Stimulated activated naive CD8-positive, alpha-beta T cell treated with anti-CD3 and anti-CD28 coated beads, Interleukin-15, Interleukin-2, amounts not matched to agents 100 ng/mL and 50 ng/mL, for 24 hours (primary cell): ENCODE data around the gene MZB1.

Experiments
- H3K27ac Mint-ChIP-seq: one replicate; pipeline ENCODE4 v1.8.0; 2021; ENCODE audit warnings: mild to moderate bottlenecking, mixed read lengths
- H3K27me3 Mint-ChIP-seq: one replicate; pipeline ENCODE4 v1.8.0; 2021; ENCODE audit warnings: mixed read lengths
- H3K36me3 Mint-ChIP-seq: one replicate; pipeline ENCODE4 v1.8.0; 2021; ENCODE audit warnings: low read depth, mixed read lengths
- H3K4me1 Mint-ChIP-seq: one replicate; pipeline ENCODE4 v1.8.0; 2021; ENCODE audit warnings: low read depth, mixed read lengths
- H3K4me3 Mint-ChIP-seq: one replicate; pipeline ENCODE4 v1.8.0; 2021; ENCODE audit warnings: mild to moderate bottlenecking, mixed read lengths
- H3K9me3 Mint-ChIP-seq: one replicate; pipeline ENCODE4 v1.8.0; 2021; ENCODE audit warnings: mixed read lengths

Gene MZB1

GRCh38 chr5:139402561-139403158 is 12.9 kb upstream of the MZB1 start:
- Mint-ChIP-seq H3K27me3 (no peaks in the 10 kb centered on the region), H3K36me3 (no peaks in the 10 kb centered on the region), H3K4me1 (peaks cover 44% of the 10 kb centered on the region), H3K4me3 (peak overlapping the region; percentile 94), H3K9me3 (no peaks in the 10 kb centered on the region), H3K27ac (peak overlapping the region; percentile 100)

- Mint-ChIP-seq H3K4me3 (no peak overlapping the region), H3K27ac (no peak overlapping the region), H3K36me3 (no peaks in the 10 kb centered on the region), H3K4me1 (peaks cover 43% of the 10 kb centered on the region), H3K9me3 (no peaks in the 10 kb centered on the region), H3K27me3 (no peaks in the 10 kb centered on the region)
Observed at GRCh38 chr5:139401546-139401945, 11.8 kb upstream of the MZB1 start.

- Mint-ChIP-seq H3K27ac (peak overlapping the region; percentile 34), H3K9me3 (no peaks in the 10 kb centered on the region), H3K4me1 (peaks cover 42% of the 10 kb centered on the region), H3K36me3 (peaks cover 5% of the 10 kb centered on the region), H3K4me3 (no peak overlapping the region), H3K27me3 (no peaks in the 10 kb centered on the region)
Observed at GRCh38 chr5:139399501-139400121, 9.9 kb upstream of the MZB1 start.

GRCh38 chr5:139397921-139398320 is 8.2 kb upstream of the MZB1 start:
- H3K4me3 Mint-ChIP-seq, result no peak overlapping the region
- no peaks in the 10 kb centered on the region for H3K27me3 Mint-ChIP-seq
- no peaks in the 10 kb centered on the region for H3K9me3 Mint-ChIP-seq
- no peak overlapping the region for H3K27ac Mint-ChIP-seq
- H3K4me1 Mint-ChIP-seq, result peaks cover 33% of the 10 kb centered on the region
- peaks cover 5% of the 10 kb centered on the region for H3K36me3 Mint-ChIP-seq

GRCh38 chr5:139396691-139397090 is 7.0 kb upstream of the MZB1 start:
- no peaks in the 10 kb centered on the region for H3K9me3 Mint-ChIP-seq
- peaks cover 5% of the 10 kb centered on the region for H3K36me3 Mint-ChIP-seq
- H3K27ac Mint-ChIP-seq, result no peak overlapping the region
- peaks cover 35% of the 10 kb centered on the region for H3K4me1 Mint-ChIP-seq
- H3K4me3 Mint-ChIP-seq, result no peak overlapping the region
- H3K27me3 Mint-ChIP-seq, result no peaks in the 10 kb centered on the region

GRCh38 chr5:139395844-139396640 is 6.3 kb upstream of the MZB1 start:
- H3K27ac Mint-ChIP-seq, result no peak overlapping the region
- no peaks in the 10 kb centered on the region for H3K9me3 Mint-ChIP-seq
- H3K4me3 Mint-ChIP-seq, result peak overlapping the region; percentile 30
- peaks cover 5% of the 10 kb centered on the region for H3K36me3 Mint-ChIP-seq
- H3K27me3 Mint-ChIP-seq, result no peaks in the 10 kb centered on the region
- H3K4me1 Mint-ChIP-seq, result peaks cover 42% of the 10 kb centered on the region

- Mint-ChIP-seq H3K9me3 (no peaks in the 10 kb centered on the region), H3K36me3 (peaks cover 5% of the 10 kb centered on the region), H3K27ac (no peak within 1 kb of the TSS), H3K4me3 (peak within 1 kb of the TSS; percentile 95), H3K27me3 (no peaks in the 10 kb centered on the region), H3K4me1 (peaks cover 52% of the 10 kb centered on the region)
Observed at GRCh38 chr5:139394654-139395566, 5.2 kb upstream of the MZB1 start, which contains the start of gene PROB1. TSS of gene PROB1 (minus strand) at chr5:139395104. CDS start at chr5:139395081, 23 bp downstream.

- Mint-ChIP-seq H3K27me3 (no peaks in the 10 kb centered on the region), H3K9me3 (no peaks in the 10 kb centered on the region), H3K4me1 (peaks cover 52% of the 10 kb centered on the region), H3K4me3 (peak overlapping the region; percentile 95), H3K36me3 (peaks cover 5% of the 10 kb centered on the region), H3K27ac (no peak overlapping the region)
Observed at GRCh38 chr5:139394123-139394653, 4.5 kb upstream of the MZB1 start.

- H3K4me1 Mint-ChIP-seq, result peaks cover 55% of the 10 kb centered on the region
- peak overlapping the region; percentile 95 for H3K4me3 Mint-ChIP-seq
- no peaks in the 10 kb centered on the region for H3K27me3 Mint-ChIP-seq
- no peaks in the 10 kb centered on the region for H3K9me3 Mint-ChIP-seq
- H3K27ac Mint-ChIP-seq, result peak overlapping the region; percentile 89
- peaks cover 5% of the 10 kb centered on the region for H3K36me3 Mint-ChIP-seq
Observed at GRCh38 chr5:139393497-139394122, 3.9 kb upstream of the MZB1 start.

- Mint-ChIP-seq H3K27me3 (no peaks in the 10 kb centered on the region), H3K9me3 (no peaks in the 10 kb centered on the region), H3K27ac (peak overlapping the region; percentile 89), H3K4me1 (peaks cover 58% of the 10 kb centered on the region), H3K36me3 (peaks cover 5% of the 10 kb centered on the region), H3K4me3 (peak overlapping the region; percentile 95)
Observed at GRCh38 chr5:139392678-139393496, 3.2 kb upstream of the MZB1 start.

- Mint-ChIP-seq H3K4me1 (peaks cover 55% of the 10 kb centered on the region), H3K4me3 (peak overlapping the region; percentile 95), H3K36me3 (peaks cover 5% of the 10 kb centered on the region), H3K27me3 (no peaks in the 10 kb centered on the region), H3K27ac (no peak overlapping the region), H3K9me3 (no peaks in the 10 kb centered on the region)
Observed at GRCh38 chr5:139392324-139392677, 2.6 kb upstream of the MZB1 start.

- peaks cover 5% of the 10 kb centered on the region for H3K36me3 Mint-ChIP-seq
- H3K4me3 Mint-ChIP-seq, result peak overlapping the region; percentile 95
- peak overlapping the region; percentile 98 for H3K27ac Mint-ChIP-seq
- H3K4me1 Mint-ChIP-seq, result peaks cover 57% of the 10 kb centered on the region
- H3K9me3 Mint-ChIP-seq, result no peaks in the 10 kb centered on the region
- H3K27me3 Mint-ChIP-seq, result no peaks in the 10 kb centered on the region
Observed at GRCh38 chr5:139391570-139392323, 2.0 kb upstream of the MZB1 start.
